Measurements from ENCODE around the gene CUEDC2. TPM values are rescaled to one million over a fixed set of nuclear protein-coding genes. Genes with fewer than 3 reads are reported as not detected.

Gene CUEDC2
- total RNA-seq, 1 experiment from 2014 or later: 38.1 TPM

GRCh38 chr10:102394801-102395399 lies 37.5 kb downstream of the CUEDC2 start:
- Mint-ChIP-seq H3K27ac (ENCODE audit: unreplicated experiment) (peak overlapping the region; percentile 88), H3K36me3 (ENCODE audit: insufficient read depth, unreplicated experiment) (peaks cover 47% of the 10 kb centered on the region), H3K4me3 (ENCODE audit: low read depth, unreplicated experiment) (peak overlapping the region; percentile 90), H3K4me1 (ENCODE audit: low read depth, unreplicated experiment) (peaks cover 11% of the 10 kb centered on the region), H3K9me3 (ENCODE audit: low read depth, unreplicated experiment) (no peaks in the 10 kb centered on the region), H3K27me3 (ENCODE audit: unreplicated experiment) (no peaks in the 10 kb centered on the region)
- intact Hi-C loops (cut with micrococcal nuclease; ENCODE audit: unreplicated experiment): no loop called here
- CTCF ChIA-PET: interaction anchor here (0.8 to 3.3 kb wide), 4 partner anchors 9 to 169 kb away, joined by 3 to 18 read pairs (median 5); partner anchors contain the start of genes ELOVL3 and FBXL15
- TF ChIP-seq CTCF (IDR thresholded peaks at IDR 0.05; ENCODE audit: unreplicated experiment): no peak
- TSS peak; percentile 80 for BruUV-seq (replicated peaks)
- DNase-seq: no peak

GRCh38 chr10:102394079-102394800 lies 38.1 kb downstream of the CUEDC2 start:
- peaks cover 16% of the 10 kb centered on the region for H3K4me1 Mint-ChIP-seq (ENCODE audit: low read depth, unreplicated experiment)
- peak overlapping the region; percentile 88 for H3K27ac Mint-ChIP-seq (ENCODE audit: unreplicated experiment)
- CTCF ChIA-PET: interaction anchor here (0.6 to 3.3 kb wide), 5 partner anchors 9 to 168 kb away, joined by 3 to 18 read pairs (median 7); partner anchors contain the start of genes ELOVL3 and FBXL15
- H3K9me3 Mint-ChIP-seq (ENCODE audit: low read depth, unreplicated experiment): no peaks in the 10 kb centered on the region
- no TSS peak for BruUV-seq (replicated peaks)
- H3K27me3 Mint-ChIP-seq (ENCODE audit: unreplicated experiment): no peaks in the 10 kb centered on the region
- H3K36me3 Mint-ChIP-seq (ENCODE audit: insufficient read depth, unreplicated experiment): peaks cover 41% of the 10 kb centered on the region
- intact Hi-C loops (cut with micrococcal nuclease; ENCODE audit: unreplicated experiment): no loop called here
- peak; percentile 23 for TF ChIP-seq CTCF (IDR thresholded peaks at IDR 0.05; ENCODE audit: unreplicated experiment)
- peak overlapping the region; percentile 90 for H3K4me3 Mint-ChIP-seq (ENCODE audit: low read depth, unreplicated experiment)
- peak; percentile 94 for DNase-seq

GRCh38 chr10:102393411-102394078 lies 38.8 kb downstream of the CUEDC2 start:
- H3K27me3 Mint-ChIP-seq (ENCODE audit: unreplicated experiment): no peaks in the 10 kb centered on the region
- peaks cover 36% of the 10 kb centered on the region for H3K36me3 Mint-ChIP-seq (ENCODE audit: insufficient read depth, unreplicated experiment)
- CTCF ChIA-PET: interaction anchor here (0.9 to 3.3 kb wide), 3 partner anchors 10 to 168 kb away, joined by 3 to 18 read pairs (median 3); partner anchors contain the start of genes ELOVL3 and FBXL15
- peaks cover 16% of the 10 kb centered on the region for H3K4me1 Mint-ChIP-seq (ENCODE audit: low read depth, unreplicated experiment)
- no peak for DNase-seq
- peak; percentile 78 for TF ChIP-seq CTCF (IDR thresholded peaks at IDR 0.05; ENCODE audit: unreplicated experiment)
- intact Hi-C loops (cut with micrococcal nuclease; ENCODE audit: unreplicated experiment): no loop called here
- no peaks in the 10 kb centered on the region for H3K9me3 Mint-ChIP-seq (ENCODE audit: low read depth, unreplicated experiment)
- BruUV-seq (replicated peaks): TSS peak; percentile 80
- H3K4me3 Mint-ChIP-seq (ENCODE audit: low read depth, unreplicated experiment): peak overlapping the region; percentile 90
- H3K27ac Mint-ChIP-seq (ENCODE audit: unreplicated experiment): peak overlapping the region; percentile 88

GRCh38 chr10:102392306-102392705 lies 40.1 kb downstream of the CUEDC2 start:
- intact Hi-C loops (cut with micrococcal nuclease; ENCODE audit: unreplicated experiment): no loop called here
- peaks cover 16% of the 10 kb centered on the region for H3K4me1 Mint-ChIP-seq (ENCODE audit: low read depth, unreplicated experiment)
- H3K4me3 Mint-ChIP-seq (ENCODE audit: low read depth, unreplicated experiment): no peak overlapping the region
- peaks cover 30% of the 10 kb centered on the region for H3K36me3 Mint-ChIP-seq (ENCODE audit: insufficient read depth, unreplicated experiment)
- CTCF ChIA-PET: no interaction called here
- H3K9me3 Mint-ChIP-seq (ENCODE audit: low read depth, unreplicated experiment): no peaks in the 10 kb centered on the region
- H3K27ac Mint-ChIP-seq (ENCODE audit: unreplicated experiment): no peak overlapping the region
- no peak for DNase-seq
- BruUV-seq (replicated peaks): no TSS peak
- TF ChIP-seq CTCF (IDR thresholded peaks at IDR 0.05; ENCODE audit: unreplicated experiment): no peak
- no peaks in the 10 kb centered on the region for H3K27me3 Mint-ChIP-seq (ENCODE audit: unreplicated experiment)

All from Calu3 (cell line).